OCI-LY1 (cell line): ENCODE results near the gene SMAD7.

ENCODE experiments used
- CTCF ChIP-seq: fragments of 200-600 bp; sonication (generic), shearing (Covaris generic); IDR thresholded peaks from 2 replicates; pipeline ENCODE4 v1.5.1; 2017; ENCODE audit warnings: mild to moderate bottlenecking, antibody characterized with exemption, low read length, moderate library complexity, mixed read lengths
- EZH2 ChIP-seq: fragments of 200-600 bp; sonication (generic), shearing (Covaris generic); IDR thresholded peaks from 2 replicates; pipeline ENCODE4 v1.8.0; 2017; ENCODE audit warnings: borderline replicate concordance, mixed run types, mild to moderate bottlenecking, antibody characterized with exemption, low read length, moderate library complexity, mixed read lengths

- TF ChIP-seq CTCF (no peak), EZH2 (no peak)
These were observed 4.4 kb upstream of the SMAD7 start for GRCh38 chr18:48954886-48955819.
